AG09319 (cell line): ENCODE results near the gene THBS2.

Experiments
- DNase-seq: peaks from one replicate; pipeline ENCODE4 v3.0.0-alpha.2; 2010; ENCODE audit warnings: low read depth; ENCODE audit errors: extremely low read depth
- CTCF ChIP-seq: IDR thresholded peaks from 2 replicates; pipeline ENCODE4 v1.5.1; 2011; ENCODE audit warnings: low read depth, mild to moderate bottlenecking, inconsistent platforms, low read length, moderate library complexity

THBS2 gene

DNA sequence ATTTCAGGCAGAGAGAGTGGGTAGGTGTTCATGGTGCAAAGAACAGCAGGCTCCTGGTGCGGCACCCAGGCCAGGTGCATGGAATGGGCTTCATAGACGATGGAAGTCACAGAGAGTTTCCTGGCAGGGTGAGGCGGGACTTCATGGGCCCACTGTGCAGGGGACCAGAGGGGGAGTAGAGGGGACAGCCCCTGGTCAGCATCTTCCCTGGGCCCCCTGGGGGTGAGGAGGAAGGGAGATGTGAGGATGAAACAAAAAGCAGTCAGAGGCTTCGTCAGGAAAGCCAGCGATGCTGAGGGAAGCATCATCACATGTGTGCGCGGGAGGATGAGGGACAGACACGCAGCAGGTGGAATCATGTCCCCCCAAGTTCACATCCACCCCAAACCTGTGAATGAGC, 2.4 kb upstream of the THBS2 start:
- no peak for TF ChIP-seq CTCF
- no peak for DNase-seq

- no peak for DNase-seq
- no peak for TF ChIP-seq CTCF
These were observed 2.0 kb upstream of the THBS2 start for GRCh38 chr6:169255643-169256042.

GRCh38 chr6:169254456-169255316, 1.0 kb upstream of the THBS2 start:
- TF ChIP-seq CTCF: no peak
- no peak for DNase-seq

- DNase-seq: no peak
- no peak for TF ChIP-seq CTCF
These were observed 999 bp downstream of the THBS2 start for GRCh38 chr6:169252505-169253189.

GRCh38 chr6:169251822-169252504, 1.7 kb downstream of the THBS2 start:
- no peak for TF ChIP-seq CTCF
- no peak for DNase-seq

DNA sequence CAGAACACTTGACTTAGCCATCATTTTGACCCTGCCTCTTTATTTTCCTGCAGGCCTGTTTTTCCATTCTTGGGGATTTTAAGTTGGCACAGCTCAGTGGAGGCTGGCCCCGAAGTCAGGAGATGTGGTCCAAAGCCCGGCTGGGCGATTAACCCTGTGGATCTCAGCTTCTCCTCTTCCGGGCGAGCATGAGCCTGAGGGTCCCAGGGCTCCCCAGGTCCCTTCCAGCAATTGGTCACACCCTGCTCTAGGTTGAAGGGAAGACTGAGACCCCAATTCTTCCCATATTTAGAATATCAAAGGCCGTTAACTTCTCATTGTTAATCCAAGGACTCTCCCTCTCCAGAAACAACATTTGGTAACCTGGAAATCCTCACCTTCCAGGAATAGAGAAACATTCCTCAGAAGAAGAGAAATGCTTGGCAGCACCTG, 2.3 kb downstream of the THBS2 start:
- TF ChIP-seq CTCF: no peak
- DNase-seq: no peak

- DNase-seq: peak; percentile 62
- TF ChIP-seq CTCF: no peak
These were observed 3.0 kb downstream of the THBS2 start for GRCh38 chr6:169250660-169251059.
